GM19438 (cell line): ENCODE data around the gene ZFAND3.
"Not testable (repeated sequence)": the region's sequence is repeated elsewhere in the genome, so short reads cannot be mapped to it uniquely, and the experiment has no call there.

Experiments used
- ATAC-seq: cut with Tn5 transposase; IDR thresholded peaks from one replicate; pipeline ENCODE4 v1.9.1; 2021; ENCODE audit warnings: low read depth; ENCODE audit not compliant: unreplicated experiment

Gene ZFAND3

GRCh38 chr6:38113825-38114576 lies 294.5 kb downstream of the ZFAND3 start:
- no peak for ATAC-seq

GRCh38 chr6:38114976-38115625 lies 295.6 kb downstream of the ZFAND3 start:
- ATAC-seq, result no peak

GRCh38 chr6:38115626-38116008 lies 296.1 kb downstream of the ZFAND3 start:
- ATAC-seq, result no peak

GRCh38 chr6:38116248-38116647 lies 296.7 kb downstream of the ZFAND3 start:
- no peak for ATAC-seq

GRCh38 chr6:38117281-38117680 lies 297.8 kb downstream of the ZFAND3 start:
- ATAC-seq, result no peak

GRCh38 chr6:38118791-38119365 lies 299.4 kb downstream of the ZFAND3 start:
- ATAC-seq, result no peak

- ATAC-seq, result no peak
Measured at GRCh38 chr6:38119516-38119915, 300.0 kb downstream of the ZFAND3 start.

- not testable (repeated sequence) for ATAC-seq
Measured at GRCh38 chr6:38124224-38124926, 304.8 kb downstream of the ZFAND3 start.

- no peak for ATAC-seq
Measured at GRCh38 chr6:38127284-38127683, 307.8 kb downstream of the ZFAND3 start.

- no peak for ATAC-seq
Measured at GRCh38 chr6:38131527-38131965, 312.0 kb downstream of the ZFAND3 start.

- ATAC-seq, result no peak
Measured at GRCh38 chr6:38133932-38134703, 314.6 kb downstream of the ZFAND3 start.

GRCh38 chr6:38134704-38135088 lies 315.2 kb downstream of the ZFAND3 start:
- no peak for ATAC-seq

- ATAC-seq, result no peak
Measured at GRCh38 chr6:38136547-38136946, 317.0 kb downstream of the ZFAND3 start.

GRCh38 chr6:38137608-38138265 lies 318.2 kb downstream of the ZFAND3 start:
- ATAC-seq, result no peak

- ATAC-seq, result no peak
Measured at GRCh38 chr6:38138374-38138773, 318.8 kb downstream of the ZFAND3 start.

- no peak for ATAC-seq
Measured at GRCh38 chr6:38141085-38141484, 321.6 kb downstream of the ZFAND3 start.

GRCh38 chr6:38141716-38142115 lies 322.2 kb downstream of the ZFAND3 start:
- no peak for ATAC-seq

GRCh38 chr6:38142178-38142902 lies 322.8 kb downstream of the ZFAND3 start:
- ATAC-seq, result no peak
